AG20443 (cell line): ENCODE results near the gene EPC2.
"Not testable (repeated sequence)": the region's sequence is repeated elsewhere in the genome, so short reads cannot be mapped to it uniquely, and the experiment has no call there.

ENCODE experiments used
- DNase-seq: peaks from one replicate; pipeline ENCODE4 v3.0.0; 2012; ENCODE audit warnings: low spot score, mixed read lengths

EPC2 gene

DNA sequence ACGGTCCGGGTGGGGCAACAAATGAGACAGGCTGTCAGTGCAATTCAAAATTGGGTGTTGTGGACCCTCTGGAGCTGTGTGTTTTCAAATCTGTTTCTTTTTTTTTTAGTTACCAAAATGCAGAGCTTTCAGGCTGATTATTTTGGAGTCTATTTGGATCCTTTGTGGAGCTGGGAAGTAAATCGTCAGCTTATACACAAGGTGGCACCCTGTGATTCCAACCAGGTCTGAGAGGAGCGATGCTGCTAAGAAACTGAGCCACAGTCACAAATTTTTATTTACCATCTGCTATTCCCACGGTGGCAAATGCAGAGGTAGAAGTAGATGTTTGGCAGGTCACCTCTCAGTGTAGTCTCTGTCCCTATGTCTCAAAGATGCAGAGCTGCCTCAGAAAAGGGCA is 3.8 kb upstream of the EPC2 start:
- peak; percentile 20 for DNase-seq

DNA sequence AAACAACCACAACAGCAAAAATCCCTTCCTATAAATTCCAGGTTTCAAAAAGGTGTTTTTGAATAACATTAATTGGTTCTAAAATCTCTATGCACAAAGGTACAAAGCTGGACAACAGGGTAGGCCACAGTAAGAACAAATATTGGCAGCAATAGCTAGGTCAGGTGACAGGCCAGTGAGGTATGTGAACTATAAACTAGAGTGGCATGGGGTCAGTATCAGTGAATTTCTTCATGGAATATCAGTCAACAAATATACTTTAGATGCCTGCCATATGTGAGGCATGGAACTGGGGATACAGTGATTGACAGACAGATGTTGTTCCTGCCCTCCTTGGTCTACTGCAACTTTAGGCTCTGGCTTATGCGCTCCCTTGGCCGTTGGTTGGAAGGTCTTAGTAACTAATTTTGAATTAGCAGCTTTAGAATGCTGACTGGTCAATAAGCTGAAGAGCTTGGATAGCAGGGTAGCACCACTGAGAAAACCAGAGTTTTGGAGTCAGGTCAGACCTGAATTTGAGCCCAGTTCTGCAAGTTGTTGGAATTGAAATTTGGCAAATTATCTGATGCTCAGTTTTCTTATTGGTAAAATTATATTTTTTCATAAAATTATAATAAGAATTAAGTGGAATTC is 2.3 kb upstream of the EPC2 start:
- DNase-seq = no peak

DNA sequence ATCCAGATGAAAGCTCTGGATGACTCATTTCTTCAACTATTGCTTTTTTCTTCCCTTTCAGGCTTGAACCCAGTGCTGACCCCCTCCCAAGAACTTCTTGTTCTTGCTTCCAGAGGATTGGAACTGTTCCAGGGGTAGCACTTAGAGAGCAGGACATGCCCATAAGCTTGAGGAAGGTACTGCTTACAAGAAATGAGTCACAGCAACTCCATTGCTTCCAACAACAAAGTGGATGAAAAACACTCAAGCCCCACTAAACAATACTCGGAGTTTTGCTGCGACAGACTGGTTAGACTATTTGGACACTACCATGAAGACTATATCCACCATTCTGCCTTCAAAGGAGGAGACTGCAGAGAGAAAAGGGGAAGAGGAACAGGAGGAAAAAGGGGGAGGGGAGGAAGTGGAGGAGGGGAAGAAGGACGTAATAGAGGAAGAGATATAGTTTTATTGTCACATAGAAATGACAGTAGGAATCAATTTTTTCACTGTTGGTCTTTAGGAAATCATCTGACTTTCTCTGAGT is 1.6 kb upstream of the EPC2 start:
- DNase-seq = no peak

DNA sequence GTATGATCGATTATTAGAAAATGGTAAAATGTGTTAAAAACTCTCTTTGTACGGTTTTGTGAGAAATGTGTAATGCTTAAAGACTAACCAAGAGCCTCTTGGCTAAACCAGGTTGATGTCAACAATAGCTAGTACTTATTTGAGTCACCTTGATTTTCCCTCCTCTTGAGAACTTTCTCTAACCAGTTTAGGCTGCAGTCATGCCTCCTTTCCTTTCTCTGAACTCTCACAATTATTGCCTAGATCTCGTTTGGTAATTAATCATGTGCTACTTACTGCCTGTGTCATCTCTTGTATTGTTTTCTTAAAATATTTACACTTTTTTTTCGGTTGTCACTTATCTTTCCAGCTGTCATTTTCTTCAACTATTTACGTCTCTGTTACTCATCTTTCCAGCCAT is 1.1 kb upstream of the EPC2 start:
- no peak for DNase-seq

DNA sequence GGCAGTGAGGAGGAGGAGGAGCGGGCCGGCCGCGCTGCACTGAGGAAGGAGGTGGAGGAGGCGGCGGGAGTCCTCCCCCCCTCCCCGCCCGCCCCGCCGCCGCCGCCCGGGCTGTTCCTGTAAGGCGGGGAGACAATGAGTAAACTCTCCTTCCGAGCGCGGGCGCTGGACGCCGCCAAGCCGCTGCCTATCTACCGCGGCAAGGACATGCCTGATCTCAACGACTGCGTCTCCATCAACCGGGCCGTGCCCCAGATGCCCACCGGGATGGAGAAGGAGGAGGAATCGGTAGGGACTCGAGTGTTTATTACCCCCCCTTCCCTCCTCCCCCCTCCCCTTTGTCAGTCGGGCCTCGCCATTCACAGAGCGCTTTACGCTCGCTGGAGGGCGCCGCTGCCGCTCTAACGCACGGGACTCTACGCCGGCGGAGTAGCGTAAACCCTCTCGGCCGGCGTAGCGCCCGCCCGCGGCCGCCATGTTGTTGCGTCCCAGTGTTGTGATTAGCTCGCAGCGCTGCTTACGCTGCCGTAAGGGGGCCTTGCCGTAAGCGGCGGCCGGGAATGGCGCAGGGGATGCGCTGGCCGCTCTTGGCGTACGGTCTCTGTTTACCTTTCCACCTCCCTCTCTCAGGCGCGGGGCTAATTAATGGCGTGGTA is 460 bp downstream of the EPC2 start:
- peak; percentile 92 for DNase-seq

DNA sequence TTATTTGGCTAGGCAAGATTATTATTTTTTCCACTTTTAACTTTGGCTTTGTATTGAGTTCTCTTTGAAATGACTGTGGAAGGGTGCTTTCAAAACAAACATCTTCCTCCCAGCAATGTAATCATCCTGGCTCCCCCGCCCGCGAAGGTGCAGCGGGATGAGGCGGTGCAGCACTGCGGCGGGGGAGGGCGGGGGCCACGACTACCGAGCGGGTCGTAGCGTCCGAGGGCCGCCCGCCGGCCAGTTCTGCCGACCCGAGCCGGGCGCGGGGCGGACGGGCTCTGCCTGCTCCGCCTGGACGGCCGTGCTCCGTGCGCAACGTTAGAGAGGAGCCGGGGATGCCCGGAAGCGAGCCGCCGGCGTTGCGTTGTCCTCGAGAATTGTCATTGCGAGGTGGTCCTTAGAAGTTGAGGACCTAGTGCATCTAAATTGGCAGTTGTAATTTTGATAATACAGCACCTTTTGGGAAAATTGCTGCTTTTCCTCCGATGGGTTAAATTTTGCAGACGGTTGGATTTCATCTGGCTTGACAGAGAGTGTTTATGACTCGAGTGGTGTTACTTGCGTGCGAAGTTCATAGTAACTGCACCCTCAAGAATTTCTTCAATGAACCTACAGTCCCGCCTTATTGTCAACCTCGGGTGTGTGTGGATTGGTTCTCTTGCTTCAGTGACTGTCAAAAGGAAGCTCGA is 1.1 kb downstream of the EPC2 start:
- DNase-seq = peak; percentile 34

DNA sequence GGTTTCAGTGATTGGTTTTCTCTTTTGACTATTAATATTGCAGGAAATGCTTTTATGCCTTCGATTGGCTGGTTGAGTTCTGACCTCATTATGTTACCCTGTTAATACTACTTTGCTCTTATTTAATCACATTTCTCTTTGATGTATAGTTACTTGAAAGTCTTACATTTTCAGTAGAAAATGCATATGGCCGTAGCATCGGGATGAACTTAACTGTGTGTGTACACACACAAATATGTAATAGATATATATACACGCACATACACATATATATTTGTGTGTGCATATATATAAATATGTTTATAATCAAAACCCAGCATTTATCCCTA is 1.6 kb downstream of the EPC2 start:
- peak; percentile 74 for DNase-seq

DNA sequence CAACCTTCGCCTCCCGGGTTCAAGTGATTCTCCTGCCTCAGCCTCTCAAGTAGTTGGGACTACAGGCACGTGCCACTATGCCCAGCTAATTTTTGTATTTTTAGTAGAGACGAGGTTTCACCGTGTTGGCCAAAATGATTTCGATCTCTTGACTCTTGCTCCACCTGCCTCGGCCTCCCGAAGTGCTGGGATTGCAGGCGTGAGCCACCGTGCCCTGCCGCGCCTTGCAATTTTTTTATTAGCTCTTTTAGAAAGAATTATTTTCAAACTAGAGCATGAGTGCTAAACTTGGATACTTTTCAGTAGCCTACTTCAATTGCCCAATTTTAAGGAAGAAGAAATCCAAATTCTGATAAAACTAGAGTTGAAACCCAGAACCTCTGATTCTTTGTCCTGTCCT is 3.2 kb downstream of the EPC2 start:
- not testable (repeated sequence) for DNase-seq

DNA sequence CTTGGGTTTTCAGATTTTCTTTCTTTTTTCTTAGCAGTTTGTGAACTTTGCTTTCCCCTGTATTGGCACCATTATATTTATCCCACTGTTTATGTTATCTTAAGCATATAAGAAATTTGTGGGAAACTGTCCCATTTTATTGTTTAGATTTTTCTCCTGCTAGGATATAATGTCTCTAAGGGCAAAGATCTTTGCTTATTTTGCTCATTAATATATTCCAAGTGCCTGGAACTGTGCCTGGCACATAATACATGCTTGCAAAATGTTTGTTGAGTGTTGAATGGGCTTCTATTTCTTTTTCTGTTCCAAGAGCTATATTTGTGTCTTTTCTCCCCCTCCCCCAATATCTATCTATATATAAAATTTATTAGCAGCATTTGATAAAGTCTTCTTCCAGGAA is 5.4 kb downstream of the EPC2 start:
- no peak for DNase-seq

DNA sequence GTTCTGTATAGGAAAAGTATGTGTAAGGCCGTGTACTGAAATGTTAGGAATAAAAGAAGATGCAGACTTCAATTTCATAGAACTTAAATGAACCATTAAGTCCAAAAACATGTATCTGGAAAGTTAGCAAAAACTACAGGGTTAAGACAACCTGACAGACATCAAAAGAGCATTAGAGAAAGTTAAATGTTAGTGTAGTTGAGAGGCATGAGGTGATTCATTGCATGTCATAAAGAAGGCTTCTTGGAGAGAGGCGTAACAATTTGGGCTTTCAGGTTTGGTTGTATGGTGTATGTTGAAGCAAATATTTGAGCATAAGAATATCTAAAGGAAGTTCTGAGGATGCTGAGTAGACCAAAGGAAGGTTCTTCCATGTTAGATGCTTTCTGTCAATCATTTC is 6.3 kb downstream of the EPC2 start:
- DNase-seq = no peak

DNA sequence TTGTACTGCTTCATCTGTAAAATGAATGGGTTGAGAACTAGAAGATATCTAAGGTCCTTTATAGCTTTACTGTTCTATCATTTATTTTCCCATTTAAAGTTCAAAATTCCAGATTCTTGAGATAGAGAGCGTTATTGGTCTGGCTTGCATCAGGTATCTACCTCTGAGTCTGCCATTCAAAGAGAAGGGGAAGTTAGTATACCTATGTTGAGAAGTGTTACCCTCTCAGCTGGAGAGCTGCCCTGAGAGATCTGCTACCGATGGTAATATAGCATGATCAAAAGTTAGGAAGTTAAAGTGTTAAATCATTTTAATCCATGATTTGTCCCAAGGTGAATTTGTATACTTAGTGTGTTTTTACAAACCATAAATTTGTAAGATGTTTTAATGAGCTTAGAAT is 7.4 kb downstream of the EPC2 start:
- DNase-seq = no peak

DNA sequence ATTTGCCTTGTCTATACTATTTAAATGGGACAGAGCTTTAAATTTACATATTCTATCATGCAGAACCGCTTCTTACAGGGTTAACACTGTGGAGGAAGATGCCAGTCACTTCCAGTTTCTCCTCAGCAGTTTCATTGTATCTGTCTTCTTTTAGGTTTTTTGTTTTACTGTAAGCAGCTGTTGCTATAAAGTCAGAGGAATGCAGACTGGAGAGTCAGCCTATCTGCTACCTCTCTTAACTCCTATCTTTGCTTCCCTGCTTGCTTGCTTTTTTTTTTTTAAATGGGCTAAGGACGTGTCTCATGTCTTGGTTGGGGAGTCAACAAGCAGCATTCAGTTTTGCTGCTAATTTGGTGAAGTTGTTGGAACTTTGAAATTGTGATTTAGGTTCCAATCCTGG is 8.9 kb downstream of the EPC2 start:
- DNase-seq = no peak

DNA sequence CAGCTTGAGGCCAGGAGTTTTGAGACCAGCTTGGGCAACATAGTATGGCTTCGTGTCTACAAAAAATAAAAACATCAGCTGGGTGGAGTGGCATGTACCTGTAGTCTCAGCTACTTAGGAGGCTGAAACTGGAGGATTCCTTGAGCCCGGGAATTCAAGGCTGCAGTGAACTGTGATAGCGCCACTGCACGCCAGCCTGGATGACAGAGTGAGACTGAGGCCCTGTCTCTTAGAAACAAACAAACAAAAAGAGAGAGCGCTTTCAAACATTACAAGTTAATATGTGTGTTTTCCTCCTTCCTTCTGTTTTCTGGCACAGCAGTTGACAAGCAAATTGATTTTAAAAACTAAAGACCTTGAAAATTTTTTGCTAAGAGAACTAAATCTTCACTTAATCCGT is 9.9 kb downstream of the EPC2 start:
- no peak for DNase-seq

DNA sequence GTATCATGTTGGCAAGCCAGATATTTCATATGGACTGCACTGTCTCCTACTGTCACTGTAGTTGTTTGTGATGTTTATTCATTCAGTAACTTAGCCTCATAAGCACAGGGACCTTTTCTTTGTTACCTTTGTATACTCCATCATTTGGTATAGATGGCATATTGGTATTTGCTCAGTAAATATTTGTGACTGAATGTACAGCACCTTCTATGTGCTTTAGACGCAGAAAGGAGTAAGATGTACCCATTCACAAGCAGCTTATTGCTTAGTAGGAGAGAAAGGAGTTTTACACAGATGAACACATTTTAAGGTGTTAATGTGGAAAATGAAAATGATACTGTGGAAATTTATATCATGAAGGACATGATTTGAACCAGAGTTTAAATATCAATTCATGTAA is 12.0 kb downstream of the EPC2 start:
- DNase-seq = no peak

DNA sequence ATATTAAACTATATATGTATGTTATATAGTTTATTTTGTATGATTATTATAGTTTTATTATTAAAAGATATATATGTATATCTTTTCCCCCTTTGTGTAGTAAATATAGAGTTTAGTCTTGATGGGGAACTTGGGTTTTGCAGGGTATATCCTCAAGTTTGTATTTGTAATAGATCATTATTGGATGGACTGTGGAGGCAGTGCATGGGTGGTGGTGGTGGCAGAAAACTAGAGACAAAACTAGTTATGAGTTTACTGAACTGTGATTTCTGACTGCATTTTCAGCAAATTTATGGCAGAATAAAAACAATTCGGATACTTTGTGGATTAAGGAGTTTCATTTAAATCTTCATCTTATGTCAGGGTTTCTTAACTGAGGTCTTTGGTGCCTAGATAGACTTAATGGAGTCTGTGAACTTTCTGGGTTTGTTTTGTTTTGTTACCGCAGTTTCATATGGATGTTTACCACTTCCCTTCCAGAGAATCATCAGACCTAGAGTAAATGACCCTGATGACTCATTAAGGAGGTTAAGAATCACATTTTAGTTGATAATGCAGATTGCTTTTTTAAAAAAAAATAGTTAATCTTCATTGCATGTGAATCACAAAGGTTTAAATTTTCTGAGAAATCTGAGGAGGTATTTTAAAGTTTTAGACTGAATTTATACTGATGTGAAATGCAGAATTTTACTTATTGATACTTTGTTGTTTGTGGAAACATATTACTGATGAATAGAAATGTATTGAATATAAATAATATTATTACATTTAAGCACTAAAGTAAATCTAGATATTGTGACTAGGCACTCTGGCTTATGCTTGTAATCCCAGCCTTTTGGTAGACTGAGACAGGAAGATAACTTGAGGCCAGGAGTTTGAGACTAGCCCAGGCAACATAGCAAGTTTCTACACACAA is 14.5 kb downstream of the EPC2 start:
- no peak for DNase-seq

DNA sequence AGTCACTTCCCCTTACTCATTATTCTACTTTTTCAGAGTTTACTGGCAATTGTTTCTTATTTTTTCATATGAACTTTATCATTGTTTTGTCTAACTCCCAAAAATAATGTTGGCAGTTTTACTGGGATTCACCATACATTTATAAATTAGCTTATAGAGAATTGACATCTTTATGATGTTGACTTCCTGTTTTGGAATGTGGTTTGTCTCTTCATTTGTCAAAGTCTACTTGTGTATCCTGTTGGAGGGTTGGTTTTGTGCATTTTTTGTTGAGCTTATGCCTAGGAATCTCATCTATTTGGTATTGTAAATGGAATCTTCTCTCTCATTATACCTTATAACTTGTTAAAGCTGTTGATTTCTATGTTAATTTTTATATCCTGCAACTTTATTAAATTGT is 16.4 kb downstream of the EPC2 start:
- no peak for DNase-seq

DNA sequence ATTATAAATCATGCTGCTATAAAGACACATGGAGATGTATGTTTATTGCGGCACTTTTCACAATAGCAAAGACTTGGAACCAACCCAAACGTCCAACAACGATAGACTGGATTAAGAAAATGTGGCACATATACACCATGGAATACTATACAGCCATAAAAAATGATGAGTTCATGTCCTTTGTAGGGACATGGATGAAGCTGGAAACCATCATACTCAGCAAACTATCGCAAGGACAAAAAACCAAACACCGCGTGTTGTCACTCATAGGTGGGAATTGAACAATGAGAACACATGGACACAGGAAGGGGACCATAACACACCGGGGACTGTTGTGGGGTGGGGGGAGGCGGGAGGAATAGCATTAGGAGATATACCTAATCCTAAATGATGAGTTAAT is 17.8 kb downstream of the EPC2 start:
- not testable (repeated sequence) for DNase-seq

DNA sequence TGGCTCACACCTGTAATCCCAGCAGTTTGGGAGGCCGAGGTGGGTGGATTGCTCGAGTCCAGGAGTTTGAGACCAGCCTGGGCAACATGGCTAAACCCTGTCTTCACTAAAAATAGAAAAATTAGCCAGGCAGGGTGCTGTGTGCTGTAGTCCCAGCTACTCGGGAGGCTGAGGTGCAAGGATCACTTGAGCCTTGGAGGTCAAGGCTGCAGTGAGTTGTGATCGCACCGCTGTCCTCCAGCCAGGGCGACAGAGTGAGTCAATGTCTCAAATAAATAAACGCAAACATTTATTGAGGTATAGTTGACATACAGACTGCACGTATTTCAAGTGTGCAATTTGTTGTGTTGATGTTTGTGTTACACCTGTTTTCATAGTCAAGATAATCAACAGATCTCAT is 19.7 kb downstream of the EPC2 start:
- DNase-seq = no peak

DNA sequence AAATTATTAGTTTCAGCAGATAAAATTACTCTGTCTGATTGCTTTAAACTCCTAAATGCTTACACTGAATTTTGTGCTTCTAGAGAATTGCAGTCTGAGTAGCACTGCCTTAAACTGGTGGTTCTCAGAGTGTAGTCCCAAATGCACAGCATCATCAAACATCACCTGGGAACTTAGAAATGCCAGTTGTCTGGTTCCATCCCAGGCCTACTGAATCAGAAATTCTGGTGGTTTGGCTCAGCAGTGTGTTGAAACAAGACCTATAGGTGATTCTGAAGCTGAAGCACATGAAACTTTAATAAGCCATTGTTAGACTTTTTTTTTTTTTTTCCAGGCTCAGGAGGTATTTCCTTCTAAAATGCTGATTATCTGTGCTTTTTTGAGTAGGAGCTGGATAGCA is 22.0 kb downstream of the EPC2 start:
- no peak for DNase-seq

DNA sequence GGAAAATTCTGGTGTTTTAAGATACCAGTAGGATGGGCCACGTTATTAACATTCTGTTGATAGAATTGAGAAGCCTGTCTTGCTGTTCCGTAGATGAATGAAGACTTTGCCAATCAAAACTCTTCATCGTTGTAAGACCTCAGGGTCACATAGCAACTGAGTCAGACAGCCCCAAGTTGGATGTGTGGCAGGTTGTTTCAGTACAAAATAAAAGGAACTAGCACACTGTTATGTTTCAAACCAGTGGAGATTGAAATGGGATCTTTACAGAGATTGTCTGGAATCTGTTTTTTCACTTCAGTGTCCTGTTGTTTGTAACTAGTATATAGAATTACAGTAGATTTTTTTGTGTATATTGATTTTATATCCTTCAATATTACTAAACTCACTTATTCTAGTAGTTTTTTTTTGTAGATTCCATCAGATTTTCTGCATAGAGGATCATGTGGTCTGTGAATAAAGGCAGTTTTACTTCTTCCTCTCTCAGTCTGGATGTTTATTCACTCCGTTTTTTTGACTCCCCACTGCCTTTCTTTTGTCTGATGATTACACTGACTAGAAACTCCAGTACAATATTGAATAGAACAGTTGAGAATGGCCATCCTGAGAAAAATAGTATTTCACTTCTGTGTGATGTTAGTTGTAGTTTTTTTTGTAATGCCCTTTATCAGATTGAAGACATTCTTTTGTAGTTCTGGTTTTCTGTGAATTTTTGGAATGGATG is 22.7 kb downstream of the EPC2 start:
- no peak for DNase-seq

DNA sequence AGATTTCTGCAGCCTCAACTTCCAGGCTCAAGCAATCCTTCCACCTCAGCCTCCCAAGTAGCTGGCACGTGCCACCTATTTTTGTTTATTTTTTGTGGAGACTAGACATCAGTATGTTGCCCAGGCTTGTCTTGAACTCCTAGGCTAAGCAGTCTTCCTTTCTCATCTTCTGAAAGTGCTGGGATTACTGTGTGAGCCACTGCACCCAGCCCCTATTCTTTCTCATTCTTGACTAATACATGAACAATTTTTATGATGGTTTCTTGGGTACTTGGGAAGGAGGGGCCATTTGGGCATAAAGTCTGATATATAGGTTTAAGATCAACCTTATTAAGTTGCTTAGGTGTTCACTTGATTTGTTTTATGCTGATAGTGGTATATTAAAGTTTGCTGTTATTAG is 26.2 kb downstream of the EPC2 start:
- DNase-seq = no peak
